Measurements from ENCODE around the gene POLH. TPM values are rescaled to one million over a fixed set of nuclear protein-coding genes. Genes with fewer than 3 reads are reported as not detected.

POLH gene
- total RNA-seq, 1 experiment from 2014 or later, result 28.4 TPM

DNA sequence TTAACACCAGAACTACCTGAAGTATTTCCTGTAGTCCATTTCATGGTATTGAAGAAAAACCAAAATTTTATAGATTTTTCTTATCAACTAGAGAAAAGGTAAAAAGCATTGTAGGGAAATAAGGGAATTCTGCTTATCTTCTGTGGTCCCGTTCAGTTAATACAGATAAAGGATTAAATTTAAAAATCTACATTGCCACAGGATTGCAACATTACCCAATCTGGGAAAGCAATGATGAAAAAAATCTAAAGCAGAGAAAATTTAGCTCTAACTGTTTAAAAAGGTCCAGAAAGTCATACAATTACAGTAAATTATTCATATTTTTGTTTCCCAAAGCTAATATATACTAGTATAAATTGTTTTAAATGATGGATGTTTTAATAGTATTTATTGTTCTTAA is 18.0 kb downstream of the POLH start:
- intact Hi-C loops (cut with micrococcal nuclease; ENCODE audit: unreplicated experiment) (no loop called here), in situ Hi-C loops (cut with HindIII; ENCODE audit: low pct_unique_long_range_greater_than_20kb, low sequenced_read_pairs) (loop anchor here (10.0 kb wide), 1 partner anchor 69 kb away; no protein-coding TSS in a partner anchor)
- Histone ChIP-seq H3K36me3 (ENCODE audit: control insufficient read depth, insufficient read depth, low read length) (peaks cover 8% of the 10 kb centered on the region), H3K27me3 (ENCODE audit: control insufficient read depth, insufficient read depth, low read length) (no peaks in the 10 kb centered on the region), H3K27ac (ENCODE audit: low read length) (no peak overlapping the region), H3K4me3 (ENCODE audit: low read depth in 2 of 2, low read length in 2 of 2) (no peak overlapping the region), H3K9me3 (ENCODE audit: control insufficient read depth, insufficient read depth, low read depth, low read length) (no peaks in the 10 kb centered on the region), H3K4me1 (ENCODE audit: control insufficient read depth, insufficient read depth, low read length) (no peaks in the 10 kb centered on the region)
- DNase-seq (ENCODE audit: low read depth, low spot score) (no peak), ATAC-seq (no peak)
- no TSS peak for BruUV-seq (replicated peaks)
- ChIA-PET POLR2A (interaction anchor here (0.6 kb wide), 1 partner anchor 1363 kb away, joined by 3 read pairs; no protein-coding TSS in a partner anchor), CTCF (no interaction called here)
- TF ChIP-seq TCF7L2 (IDR thresholded peaks at IDR 0.05; ENCODE audit: low read depth, low read length) (no peak), POLR2AphosphoS5 (IDR thresholded peaks at IDR 0.05; ENCODE audit: low read depth, low read length) (no peak), SIN3A (IDR thresholded peaks at IDR 0.05; ENCODE audit: borderline replicate concordance, insufficient read depth, low read depth, low read length) (no peak), REST (IDR thresholded peaks at IDR 0.05; ENCODE audit: insufficient read depth in 1 of 2, low read depth in 2 of 2, low read length in 1 of 2) (no peak)
- TF ChIP-seq, protein P1, sequence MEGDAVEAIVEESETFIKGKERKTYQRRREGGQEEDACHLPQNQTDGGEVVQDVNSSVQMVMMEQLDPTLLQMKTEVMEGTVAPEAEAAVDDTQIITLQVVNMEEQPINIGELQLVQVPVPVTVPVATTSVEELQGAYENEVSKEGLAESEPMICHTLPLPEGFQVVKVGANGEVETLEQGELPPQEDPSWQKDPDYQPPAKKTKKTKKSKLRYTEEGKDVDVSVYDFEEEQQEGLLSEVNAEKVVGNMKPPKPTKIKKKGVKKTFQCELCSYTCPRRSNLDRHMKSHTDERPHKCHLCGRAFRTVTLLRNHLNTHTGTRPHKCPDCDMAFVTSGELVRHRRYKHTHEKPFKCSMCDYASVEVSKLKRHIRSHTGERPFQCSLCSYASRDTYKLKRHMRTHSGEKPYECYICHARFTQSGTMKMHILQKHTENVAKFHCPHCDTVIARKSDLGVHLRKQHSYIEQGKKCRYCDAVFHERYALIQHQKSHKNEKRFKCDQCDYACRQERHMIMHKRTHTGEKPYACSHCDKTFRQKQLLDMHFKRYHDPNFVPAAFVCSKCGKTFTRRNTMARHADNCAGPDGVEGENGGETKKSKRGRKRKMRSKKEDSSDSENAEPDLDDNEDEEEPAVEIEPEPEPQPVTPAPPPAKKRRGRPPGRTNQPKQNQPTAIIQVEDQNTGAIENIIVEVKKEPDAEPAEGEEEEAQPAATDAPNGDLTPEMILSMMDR (IDR thresholded peaks at IDR 0.05), result no peak

- in situ Hi-C loops (cut with HindIII; ENCODE audit: low pct_unique_long_range_greater_than_20kb, low sequenced_read_pairs) (no loop called here), intact Hi-C loops (cut with micrococcal nuclease; ENCODE audit: unreplicated experiment) (no loop called here)
- no peaks in the 10 kb centered on the region for H3K27me3 ChIP-seq (ENCODE audit: control insufficient read depth, insufficient read depth, low read length)
- no peak overlapping the region for H3K27ac ChIP-seq (ENCODE audit: low read length)
- no peak for TF ChIP-seq TCF7L2 (IDR thresholded peaks at IDR 0.05; ENCODE audit: low read depth, low read length)
- no peak for TF ChIP-seq SIN3A (IDR thresholded peaks at IDR 0.05; ENCODE audit: borderline replicate concordance, insufficient read depth, low read depth, low read length)
- TF ChIP-seq, protein P1 (IDR thresholded peaks at IDR 0.05), result no peak
- no peak for TF ChIP-seq POLR2AphosphoS5 (IDR thresholded peaks at IDR 0.05; ENCODE audit: low read depth, low read length)
- TF ChIP-seq REST (IDR thresholded peaks at IDR 0.05; ENCODE audit: insufficient read depth in 1 of 2, low read depth in 2 of 2, low read length in 1 of 2), result no peak
- H3K36me3 ChIP-seq (ENCODE audit: control insufficient read depth, insufficient read depth, low read length), result peaks cover 20% of the 10 kb centered on the region
- POLR2A ChIA-PET, result no interaction called here
- CTCF ChIA-PET, result no interaction called here
- BruUV-seq (replicated peaks), result no TSS peak
- no peaks in the 10 kb centered on the region for H3K4me1 ChIP-seq (ENCODE audit: control insufficient read depth, insufficient read depth, low read length)
- no peak overlapping the region for H3K4me3 ChIP-seq (ENCODE audit: low read depth in 2 of 2, low read length in 2 of 2)
- no peak for ATAC-seq
- no peak for DNase-seq (ENCODE audit: low read depth, low spot score)
- H3K9me3 ChIP-seq (ENCODE audit: control insufficient read depth, insufficient read depth, low read depth, low read length), result no peaks in the 10 kb centered on the region
These were observed 24.6 kb downstream of the POLH start for GRCh38 chr6:43600595-43600994.
